H9 (cell line): ENCODE results near the gene TFB1M. TPM values are rescaled to one million over a fixed set of nuclear protein-coding genes. Genes with fewer than 3 reads are reported as not detected.

Source experiments
- DNase-seq: peaks from one replicate; pipeline ENCODE4 v3.0.0-alpha.2; 2017
- H2AFZ ChIP-seq: one replicate; pipeline ENCODE4 v1.6.1; 2013; ENCODE audit warnings: mild to moderate bottlenecking, low read length, control low read depth, moderate library complexity
- H2AK5ac ChIP-seq: 2 replicates; pipeline ENCODE4 v1.6.1; 2013; ENCODE audit warnings: low read length, control low read depth, mixed read lengths; ENCODE audit not compliant: insufficient read length
- H2BK120ac ChIP-seq: one replicate; pipeline ENCODE4 v1.6.1; 2013; ENCODE audit warnings: low read depth, mild to moderate bottlenecking, low read length, control low read depth, inconsistent platforms; ENCODE audit not compliant: poor library complexity, severe bottlenecking
- H2BK12ac ChIP-seq: 2 replicates; pipeline ENCODE4 v1.6.1; 2013; ENCODE audit warnings: low read length, control low read depth, mixed read lengths, low read depth; ENCODE audit not compliant: insufficient read length
- H2BK15ac ChIP-seq: 2 replicates; pipeline ENCODE4 v1.6.1; 2013; ENCODE audit warnings: low read depth, low read length, control low read depth
- H2BK20ac ChIP-seq: one replicate; pipeline ENCODE4 v1.6.1; 2013; ENCODE audit warnings: low read depth, mild to moderate bottlenecking, low read length, control low read depth, inconsistent platforms; ENCODE audit not compliant: poor library complexity, severe bottlenecking
- H2BK5ac ChIP-seq: 2 replicates; pipeline ENCODE4 v1.6.1; 2013; ENCODE audit warnings: low read length, control low read depth, mixed read lengths; ENCODE audit not compliant: insufficient read length
- H3K14ac ChIP-seq: 2 replicates; pipeline ENCODE4 v1.6.1; 2013; ENCODE audit warnings: low read length, control low read depth; ENCODE audit not compliant: insufficient read depth
- H3K18ac ChIP-seq: 2 replicates; pipeline ENCODE4 v1.6.1; 2013; ENCODE audit warnings: low read depth, mild to moderate bottlenecking, mixed read lengths, low read length, control low read depth; ENCODE audit not compliant: insufficient read length
- H3K23ac ChIP-seq: 2 replicates; pipeline ENCODE4 v1.6.1; 2013; ENCODE audit warnings: low read length, control low read depth, mixed read lengths, low read depth; ENCODE audit not compliant: insufficient read length
- H3K23me2 ChIP-seq: 2 replicates; pipeline ENCODE4 v1.6.1; 2013; ENCODE audit warnings: low read depth, mild to moderate bottlenecking, mixed read lengths, low read length, control low read depth; ENCODE audit not compliant: insufficient read length, poor library complexity, severe bottlenecking
- H3K27ac ChIP-seq: 2 replicates; pipeline ENCODE4 v1.5.1; 2013; ENCODE audit warnings: low read length, control low read depth, mixed read lengths, low read depth; ENCODE audit not compliant: insufficient read length
- H3K27me3 ChIP-seq: 2 replicates; pipeline ENCODE4 v1.6.1; 2013; ENCODE audit warnings: low read length, control low read depth, inconsistent platforms; ENCODE audit not compliant: insufficient read depth
- H3K4ac ChIP-seq: 2 replicates; pipeline ENCODE4 v1.6.1; 2013; ENCODE audit warnings: low read depth, mild to moderate bottlenecking, control low read depth, inconsistent platforms, low read length, moderate library complexity
- H3K4me1 ChIP-seq: 2 replicates; pipeline ENCODE4 v1.6.1; 2013; ENCODE audit warnings: low read length, control low read depth, inconsistent platforms; ENCODE audit not compliant: insufficient read depth
- H3K4me2 ChIP-seq: 2 replicates; pipeline ENCODE4 v1.6.1; 2013; ENCODE audit warnings: low read length, control low read depth, mixed read lengths; ENCODE audit not compliant: insufficient read length, insufficient read depth
- H3K56ac ChIP-seq: 2 replicates; pipeline ENCODE4 v1.6.1; 2013; ENCODE audit warnings: low read depth, mild to moderate bottlenecking, mixed read lengths, low read length, control low read depth; ENCODE audit not compliant: insufficient read length
- H3K79me1 ChIP-seq: 2 replicates; pipeline ENCODE4 v1.6.1; 2013; ENCODE audit warnings: low read depth, mild to moderate bottlenecking, moderate library complexity, low read length, control low read depth, inconsistent platforms; ENCODE audit not compliant: insufficient read depth, poor library complexity, severe bottlenecking
- H3K79me2 ChIP-seq: 2 replicates; pipeline ENCODE4 v1.6.1; 2013; ENCODE audit warnings: low read length, control low read depth, inconsistent platforms; ENCODE audit not compliant: insufficient read depth
- H3K9ac ChIP-seq: 2 replicates; pipeline ENCODE4 v1.6.1; 2013; ENCODE audit warnings: low read length, control low read depth, mixed read lengths; ENCODE audit not compliant: insufficient read length; ENCODE audit errors: extremely low read depth
- H3K9me3 ChIP-seq: one replicate; pipeline ENCODE4 v1.6.1; 2013; ENCODE audit warnings: low read depth, low read length, inconsistent platforms; ENCODE audit not compliant: control insufficient read depth
- H3T11ph ChIP-seq: one replicate; pipeline ENCODE4 v1.6.1; 2013; ENCODE audit warnings: mild to moderate bottlenecking, low read length, control low read depth, inconsistent platforms
- H4K20me1 ChIP-seq: one replicate; pipeline ENCODE4 v1.6.1; 2013; ENCODE audit not compliant: control insufficient read depth, insufficient read length, insufficient read depth
- H4K5ac ChIP-seq: 2 replicates; pipeline ENCODE4 v1.6.1; 2013; ENCODE audit warnings: low read depth, mild to moderate bottlenecking, mixed read lengths, low read length, control low read depth; ENCODE audit not compliant: insufficient read length
- H4K8ac ChIP-seq: replicated peaks from 2 replicates; pipeline ENCODE4 v1.6.1; 2013; ENCODE audit warnings: low read length, control low read depth, mixed read lengths, low read depth; ENCODE audit not compliant: insufficient read length
- H4K91ac ChIP-seq: 2 replicates; pipeline ENCODE4 v1.6.1; 2013; ENCODE audit warnings: low read depth, mild to moderate bottlenecking, moderate library complexity, mixed read lengths, low read length, control low read depth; ENCODE audit not compliant: insufficient read length
- H3K27ac Mint-ChIP-seq, 3 experiments: 2 replicates in 2 of 3; 3 replicates in 1 of 3; pipeline ENCODE4 v1.8.0; 2020 to 2021; ENCODE audit warnings: mixed read lengths in 3 of 3, mild to moderate bottlenecking in 1 of 3, moderate library complexity in 1 of 3
- H3K27me3 Mint-ChIP-seq: 2 replicates; pipeline ENCODE4 v1.8.0; 2021; ENCODE audit warnings: low read depth, mild to moderate bottlenecking, moderate library complexity, mixed read lengths
- H3K36me3 Mint-ChIP-seq, 3 experiments: 2 replicates in 2 of 3; 3 replicates in 1 of 3; pipeline ENCODE4 v1.8.0; 2020 to 2021; ENCODE audit warnings: low read depth in 3 of 3, mixed read lengths in 3 of 3; ENCODE audit not compliant: insufficient read depth in 1 of 3
- H3K4me1 Mint-ChIP-seq, 2 experiments: 2 replicates each; pipeline ENCODE4 v1.8.0; 2020; ENCODE audit warnings: mixed read lengths in 2 of 2
- H3K4me3 Mint-ChIP-seq, 2 experiments: 2 replicates in 1 of 2; 3 replicates in 1 of 2; pipeline ENCODE4 v1.8.0; 2020 to 2021; ENCODE audit warnings: mild to moderate bottlenecking in 2 of 2, mixed read lengths in 2 of 2, moderate library complexity in 1 of 2
- H3K9me3 Mint-ChIP-seq, 2 experiments: 2 replicates in 1 of 2; 3 replicates in 1 of 2; pipeline ENCODE4 v1.8.0; 2020; ENCODE audit warnings: mild to moderate bottlenecking in 2 of 2, mixed read lengths in 2 of 2, moderate library complexity in 1 of 2
- CTCF ChIP-seq: fragments of 200-600 bp; sonication (generic); conservative IDR thresholded peaks from 3 replicates; pipeline ENCODE4 v1.8.0; 2021; ENCODE audit warnings: antibody characterized with exemption, mild to moderate bottlenecking
- WGBS: extraction: QIAGEN DNeasy Blood & Tissue Kit; methylation state at CpG from one replicate; pipeline ENCODE4 v1.1.7; 2013; ENCODE audit warnings: missing lambda C conversion rate, low lambda C conversion rate, mixed read lengths; ENCODE audit not compliant: insufficient read length; ENCODE audit errors: extremely low coverage; 5-methylcytosine and 5-hydroxymethylcytosine counted together
- total RNA-seq: library from RNA; stranded (reverse); gene quantifications from 2 replicates; pipeline ENCODE4 v1.2.1, GENCODE V29; 2021

Gene TFB1M
- total RNA-seq, 1 experiment from 2014 or later, result 28.6 TPM

- H3K18ac ChIP-seq, result no peak overlapping the region
- no peaks in the 10 kb centered on the region for H3K23me2 ChIP-seq
- no peak overlapping the region for H4K8ac ChIP-seq
- no peak overlapping the region for H2AFZ ChIP-seq
- Mint-ChIP-seq H3K27me3 (no peaks in the 10 kb centered on the region), H3K4me1 (peaks cover 22 to 29% of the 10 kb centered on the region in 2 experiments), H3K36me3 (peaks cover 18 to 50% (median 43%) of the 10 kb centered on the region in 3 experiments; a peak in 6 of 7 replicates), H3K27ac (no peak overlapping the region; a peak in 1 of 7 replicates), H3K4me3 (no peak overlapping the region), H3K9me3 (no peaks in the 10 kb centered on the region)
- no peak overlapping the region for H3T11ph ChIP-seq
- no peak overlapping the region for H4K5ac ChIP-seq
- H2AK5ac ChIP-seq, result no peak overlapping the region
- H2BK12ac ChIP-seq, result no peak overlapping the region
- no peaks in the 10 kb centered on the region; the same call in 1 of the 2 replicates for H3K4me1 ChIP-seq
- WGBS, result no CpG with 5 or more reads among the region's 5 CpGs
- H3K23ac ChIP-seq, result no peak overlapping the region
- no peaks in the 10 kb centered on the region for H4K20me1 ChIP-seq
- no peak for TF ChIP-seq CTCF
- H3K9ac ChIP-seq, result no peak overlapping the region
- 0 out of 2 replicates have a peak, but pooled peaks cover 2% of the 10 kb centered on the region for H3K79me2 ChIP-seq
- no peak overlapping the region for H3K56ac ChIP-seq
- H3K14ac ChIP-seq, result no peak overlapping the region
- no peak overlapping the region for H3K27ac ChIP-seq
- no peak overlapping the region for H2BK15ac ChIP-seq
- DNase-seq, result no peak
- H2BK5ac ChIP-seq, result no peak overlapping the region
- no peak overlapping the region for H4K91ac ChIP-seq
- no peak overlapping the region for H3K4ac ChIP-seq
- no peak overlapping the region for H3K4me2 ChIP-seq
- no peaks in the 10 kb centered on the region for H3K79me1 ChIP-seq
- no peak overlapping the region for H2BK20ac ChIP-seq
- H3K27me3 ChIP-seq, result no peaks in the 10 kb centered on the region
- H2BK120ac ChIP-seq, result no peak overlapping the region
- H3K9me3 ChIP-seq, result no peaks in the 10 kb centered on the region
Observed at GRCh38 chr6:155259897-155260296, 54.4 kb downstream of the TFB1M start.
